Testis (tissue), 2 donors: ENCODE results near the gene COPS2.

Source experiments
- POLR2A ChIP-seq: fragments of 450-650 bp; IDR thresholded peaks from one replicate; pipeline ENCODE4 v1.6.1; 2017; ENCODE audit warnings: antibody characterized with exemption, mild to moderate bottlenecking, moderate library complexity
- TF ChIP-seq, protein P1 (sequence below), 3 experiments: fragments of 450-650 bp in 2 of 3; fragments of 200-600 bp in 1 of 3; sonication (generic) in 1 of 3; IDR thresholded peaks; one replicate each; pipeline ENCODE4 v1.5.1; 2016 to 2019; ENCODE audit warnings: antibody characterized with exemption in 3 of 3, mild to moderate bottlenecking in 2 of 3, moderate library complexity in 1 of 3

DNA sequence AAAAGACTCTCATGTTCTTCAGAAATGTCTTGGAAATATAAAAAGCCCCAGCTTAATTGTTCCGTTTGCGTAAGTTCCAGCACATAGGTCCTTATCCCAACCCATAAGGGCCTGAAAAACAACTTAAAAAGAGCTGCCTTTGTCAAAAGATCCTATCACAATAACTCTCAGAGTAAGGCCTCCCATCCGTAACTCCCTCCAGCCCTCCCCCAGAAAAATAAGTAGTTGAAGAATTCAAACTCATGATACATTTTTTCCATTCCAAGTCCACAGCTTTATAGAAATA, 71.2 kb downstream of the COPS2 start:
- TF ChIP-seq, protein P1, sequence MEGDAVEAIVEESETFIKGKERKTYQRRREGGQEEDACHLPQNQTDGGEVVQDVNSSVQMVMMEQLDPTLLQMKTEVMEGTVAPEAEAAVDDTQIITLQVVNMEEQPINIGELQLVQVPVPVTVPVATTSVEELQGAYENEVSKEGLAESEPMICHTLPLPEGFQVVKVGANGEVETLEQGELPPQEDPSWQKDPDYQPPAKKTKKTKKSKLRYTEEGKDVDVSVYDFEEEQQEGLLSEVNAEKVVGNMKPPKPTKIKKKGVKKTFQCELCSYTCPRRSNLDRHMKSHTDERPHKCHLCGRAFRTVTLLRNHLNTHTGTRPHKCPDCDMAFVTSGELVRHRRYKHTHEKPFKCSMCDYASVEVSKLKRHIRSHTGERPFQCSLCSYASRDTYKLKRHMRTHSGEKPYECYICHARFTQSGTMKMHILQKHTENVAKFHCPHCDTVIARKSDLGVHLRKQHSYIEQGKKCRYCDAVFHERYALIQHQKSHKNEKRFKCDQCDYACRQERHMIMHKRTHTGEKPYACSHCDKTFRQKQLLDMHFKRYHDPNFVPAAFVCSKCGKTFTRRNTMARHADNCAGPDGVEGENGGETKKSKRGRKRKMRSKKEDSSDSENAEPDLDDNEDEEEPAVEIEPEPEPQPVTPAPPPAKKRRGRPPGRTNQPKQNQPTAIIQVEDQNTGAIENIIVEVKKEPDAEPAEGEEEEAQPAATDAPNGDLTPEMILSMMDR (IDR thresholded peaks at IDR 0.05) = no peak
- TF ChIP-seq POLR2A = no peak
